Activated CD4-positive, CD25-positive, alpha-beta regulatory T cell (primary cell): Measurements from ENCODE around the gene MYLK.

Experiments
- DNase-seq, 4 experiments: peaks; one replicate each; lab custom pipeline; 2025; lab: John Stamatoyannopoulos, UW

Gene MYLK

DNA sequence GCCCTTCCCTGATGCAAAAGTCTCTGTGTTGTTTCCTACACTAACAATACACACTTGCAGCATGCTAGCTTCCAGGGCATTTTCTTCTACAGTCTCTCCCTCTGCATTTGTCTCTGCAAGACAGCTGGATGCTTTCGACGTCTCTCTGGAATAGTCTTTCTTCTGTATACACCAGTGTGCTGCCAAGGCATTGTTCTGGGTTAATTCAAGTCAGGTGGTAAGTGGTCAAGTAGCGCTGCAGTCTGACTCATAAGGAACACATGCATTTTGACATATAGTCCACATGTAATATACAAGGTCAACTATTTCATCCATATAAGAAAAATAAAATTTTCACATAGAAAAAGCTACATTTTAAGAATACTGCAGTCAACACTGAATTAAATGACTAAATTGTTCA lies 92.7 kb downstream of the MYLK start:
- DNase-seq: no peak

DNA sequence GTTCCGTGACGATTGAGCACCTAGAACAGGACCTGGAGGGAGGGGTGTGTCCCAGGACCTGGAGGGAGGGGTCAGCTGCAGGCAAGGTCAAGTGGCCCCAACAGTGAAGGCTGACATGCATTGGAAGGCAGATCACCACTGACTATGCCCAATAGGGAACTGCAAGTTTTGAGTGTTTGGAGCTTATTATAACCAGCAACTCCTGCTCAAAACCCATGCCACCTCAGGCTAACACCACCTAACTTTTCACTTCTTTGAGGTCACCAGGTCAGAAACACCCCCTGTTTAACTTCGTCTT lies 93.1 kb downstream of the MYLK start:
- no peak for DNase-seq

DNA sequence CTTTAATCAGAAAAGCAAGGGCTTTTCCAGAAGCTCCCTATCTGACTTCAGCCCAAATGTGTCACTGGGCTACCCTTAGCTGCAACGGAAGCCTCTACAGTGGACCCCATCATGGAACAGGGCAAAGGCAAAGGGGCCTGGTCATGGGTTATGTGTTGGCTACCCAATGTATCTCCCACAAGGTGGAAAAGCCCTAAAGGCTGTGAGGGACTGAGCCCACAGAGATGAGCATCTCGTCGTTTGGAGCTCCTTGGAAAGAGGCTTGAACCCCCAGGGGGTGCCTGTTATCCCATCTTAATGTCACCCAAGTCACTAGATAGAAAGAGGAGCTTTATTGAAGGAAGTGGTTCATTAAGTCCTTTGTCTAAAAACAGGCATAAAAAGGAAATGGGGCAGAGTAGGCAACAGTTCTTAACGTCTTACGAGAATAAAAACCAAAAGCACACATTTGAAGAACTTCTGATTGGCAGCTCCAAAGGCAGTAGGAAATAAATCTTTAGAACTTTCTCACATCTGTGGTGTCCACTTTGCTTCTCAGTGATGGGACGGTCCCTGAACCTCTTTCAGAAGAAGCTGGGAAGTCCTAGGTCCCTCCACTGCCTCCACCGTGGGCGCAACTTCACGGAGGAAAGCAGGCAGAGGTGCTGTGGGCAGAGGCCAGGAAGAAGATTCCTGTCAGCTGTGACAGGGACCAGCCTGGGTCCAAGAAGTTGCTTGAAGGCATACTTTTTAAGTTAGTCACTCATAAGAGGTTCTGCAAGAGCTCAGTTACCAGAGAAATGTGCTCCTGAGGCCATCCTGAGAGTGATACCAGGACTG lies 93.7 kb downstream of the MYLK start:
- no peak for DNase-seq

DNA sequence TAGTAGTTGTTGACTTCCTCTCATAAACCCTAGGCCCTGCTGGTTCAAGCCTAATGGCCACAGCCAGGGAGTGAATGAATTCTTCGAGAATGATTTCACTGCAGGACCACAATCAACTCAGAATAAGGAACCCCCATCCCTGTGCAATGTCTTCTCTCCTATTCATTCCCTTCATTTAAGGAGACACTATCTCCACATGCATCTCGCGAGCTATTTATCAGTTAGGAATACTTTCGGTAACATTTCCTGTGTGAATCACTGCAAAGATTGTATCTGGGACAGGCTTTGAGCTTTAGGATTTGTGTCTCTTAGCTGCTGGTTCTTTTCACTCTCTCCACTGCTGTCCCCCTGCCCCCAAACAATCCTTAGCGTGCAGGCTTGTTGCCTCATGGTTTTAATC lies 94.4 kb downstream of the MYLK start:
- no peak for DNase-seq

DNA sequence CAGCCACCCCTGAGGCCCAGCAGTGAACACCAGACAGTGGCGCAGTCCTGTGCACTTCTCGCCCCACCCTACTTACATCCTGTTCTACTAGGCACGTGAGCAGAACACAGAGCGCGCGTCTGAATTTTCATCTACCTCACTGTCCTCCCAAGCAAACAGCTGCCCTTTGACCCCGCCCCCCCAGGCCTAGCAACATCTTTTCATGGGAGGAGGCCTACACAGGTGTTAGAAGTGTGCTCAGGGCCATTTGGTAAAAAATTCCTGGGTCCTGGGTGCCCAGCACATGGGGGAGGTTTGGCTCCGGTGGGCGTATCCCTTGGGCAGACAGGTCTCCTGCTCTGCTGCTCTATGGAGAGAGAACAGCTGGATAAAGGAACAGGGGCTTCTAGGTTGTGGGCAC lies 95.0 kb downstream of the MYLK start:
- DNase-seq: no peak

DNA sequence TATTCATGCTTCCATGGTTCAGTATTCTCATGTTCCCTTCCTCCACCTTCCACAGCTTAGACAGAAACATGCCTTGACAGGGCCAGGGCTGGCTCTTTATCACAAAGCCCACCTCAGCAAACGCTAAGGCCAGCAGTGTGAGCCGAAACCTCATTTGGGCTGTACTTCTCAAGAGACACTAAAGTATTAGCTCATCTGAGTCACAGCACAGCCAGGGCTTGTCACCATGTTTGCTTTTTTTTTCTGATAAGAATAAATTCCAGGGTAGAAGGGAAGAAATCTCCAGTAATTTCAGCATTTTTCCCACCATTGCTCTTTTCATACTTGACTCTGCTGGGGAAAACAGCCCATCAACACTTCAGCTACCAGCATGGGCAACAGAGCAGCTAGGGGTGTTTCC lies 95.4 kb downstream of the MYLK start:
- DNase-seq: no peak

DNA sequence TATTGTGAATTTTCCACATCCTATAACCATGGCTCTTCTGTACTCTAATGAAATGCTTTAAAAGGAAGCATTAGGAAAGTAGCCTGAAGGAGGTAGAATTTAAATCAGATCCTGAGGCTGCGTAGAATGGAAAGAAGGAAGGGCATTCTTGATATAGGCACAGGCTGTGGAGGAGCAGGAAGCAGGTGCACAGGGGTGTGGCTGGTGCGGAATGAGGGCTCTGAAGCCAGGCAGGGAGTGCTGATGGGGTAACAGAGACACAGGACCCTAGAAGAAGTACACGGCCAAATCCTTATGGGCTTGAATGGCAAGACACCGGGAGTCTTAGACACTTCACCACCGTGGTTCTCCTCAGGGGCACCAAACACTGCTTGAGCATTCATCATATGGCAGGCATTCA lies 97.0 kb downstream of the MYLK start:
- no peak for DNase-seq

DNA sequence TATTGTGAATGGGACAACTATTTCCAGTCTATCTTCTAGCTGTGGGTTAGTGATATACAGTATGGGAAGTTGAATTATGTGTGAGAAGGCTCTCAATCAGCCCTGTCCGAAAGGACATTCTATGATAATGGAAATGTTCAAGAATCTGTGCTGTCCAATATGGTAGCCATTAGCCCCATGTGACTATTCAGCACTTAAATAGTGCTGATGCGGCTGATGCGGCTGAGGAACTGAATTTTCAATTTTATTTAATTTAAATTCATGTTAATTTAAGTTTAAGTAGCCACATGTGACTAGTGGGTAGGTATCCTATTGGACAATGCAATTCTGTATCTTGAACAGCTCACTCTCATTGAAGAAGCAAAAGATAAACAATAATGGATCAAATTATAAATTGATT lies 98.5 kb downstream of the MYLK start:
- DNase-seq: no peak

DNA sequence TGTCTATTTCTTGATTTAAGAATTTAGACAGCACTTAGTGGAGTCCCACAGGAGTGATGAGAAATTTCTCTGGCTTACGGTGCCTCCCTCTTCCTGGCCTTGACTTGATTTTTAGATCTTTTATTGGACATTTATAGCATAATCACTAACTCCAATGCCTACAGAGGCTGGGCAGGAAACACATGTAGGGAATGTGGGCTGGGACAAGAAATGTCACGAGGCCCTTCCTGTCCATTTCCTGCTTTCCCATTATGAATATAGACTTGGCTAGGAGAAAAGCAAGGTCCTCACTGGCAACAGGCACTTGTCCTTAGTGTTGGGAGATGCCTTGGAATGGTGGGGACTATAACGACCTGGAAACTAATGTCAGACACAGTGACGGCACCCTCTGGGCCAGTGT lies 100.3 kb downstream of the MYLK start:
- no peak for DNase-seq

DNA sequence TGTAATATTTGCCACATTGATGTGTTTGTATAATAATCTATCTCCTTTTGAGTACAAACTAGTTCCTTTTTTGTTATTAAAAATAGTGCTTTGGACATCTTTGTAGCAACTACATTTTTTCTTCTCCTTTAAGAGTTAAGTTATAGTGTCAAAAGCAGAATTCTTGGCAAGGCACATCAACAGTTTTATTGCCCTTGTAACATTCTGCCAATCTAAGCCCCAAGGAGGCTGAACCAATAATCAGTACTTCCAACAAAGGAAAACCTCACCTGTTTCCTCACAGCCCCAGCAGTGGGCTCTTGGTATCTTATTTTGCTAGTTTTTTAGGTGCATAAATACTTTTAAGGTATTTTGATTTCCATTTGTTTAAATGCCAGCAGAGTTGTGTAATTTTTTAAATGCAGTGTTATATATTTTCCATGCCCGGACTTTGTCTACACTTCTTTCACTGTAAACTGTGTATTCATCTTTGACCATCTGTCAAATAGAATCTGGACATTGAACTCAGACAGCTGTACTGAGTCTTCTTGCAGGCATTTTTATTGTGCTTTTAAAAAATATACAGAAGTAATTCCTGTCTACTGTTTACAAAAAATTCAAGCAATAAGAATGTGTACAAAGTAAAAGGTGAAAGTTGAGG lies 101.0 kb downstream of the MYLK start:
- DNase-seq: no peak

DNA sequence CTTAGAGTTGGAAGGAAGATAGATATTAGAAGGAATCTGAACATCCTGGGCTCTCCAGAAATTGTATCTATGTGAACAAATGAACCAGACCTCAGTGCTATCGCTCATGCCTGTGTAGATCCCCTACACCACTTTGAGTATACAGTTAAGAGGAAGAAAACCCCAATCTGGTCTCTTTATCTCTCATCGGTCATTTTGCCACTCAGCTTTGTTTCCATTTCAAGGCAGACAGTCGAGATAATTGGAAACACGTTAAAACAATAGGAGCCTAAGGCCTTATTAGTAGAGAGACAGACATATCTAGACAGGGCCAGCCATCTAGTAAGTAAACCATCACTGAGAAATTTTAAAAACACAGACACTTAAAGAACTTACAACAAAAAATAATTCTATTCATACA lies 101.6 kb downstream of the MYLK start:
- DNase-seq: no peak

DNA sequence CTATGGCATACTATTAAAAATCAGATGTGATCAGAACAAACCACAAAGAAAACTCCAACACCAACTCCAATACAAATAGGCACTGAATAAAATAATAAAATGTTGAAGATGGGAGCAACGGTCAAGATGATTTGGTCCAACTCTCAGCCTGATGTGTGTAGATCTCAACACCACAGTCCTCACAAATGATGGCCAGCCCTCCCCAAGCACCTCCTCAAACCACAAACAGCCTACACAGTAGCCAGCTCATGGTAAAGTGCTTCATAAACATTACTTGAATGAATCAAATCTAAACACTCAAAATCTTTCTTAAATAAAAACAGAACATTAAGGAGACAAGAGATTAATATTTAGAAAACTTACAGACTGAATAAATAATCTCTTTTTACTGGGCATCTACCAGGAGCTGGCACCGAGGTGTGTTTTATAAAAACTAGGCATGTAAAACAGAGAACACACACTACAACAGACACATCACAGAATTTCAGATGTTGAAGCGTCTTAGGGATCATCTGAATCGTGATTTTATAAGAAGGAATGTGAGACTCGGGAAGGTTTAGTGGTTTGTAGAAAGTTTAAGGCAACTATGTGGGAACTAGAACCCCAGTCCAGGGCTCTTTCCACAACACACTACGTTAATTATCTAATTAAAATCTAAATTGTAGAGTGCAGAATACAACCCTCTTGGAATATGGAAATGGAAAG lies 102.4 kb downstream of the MYLK start:
- DNase-seq: no peak

DNA sequence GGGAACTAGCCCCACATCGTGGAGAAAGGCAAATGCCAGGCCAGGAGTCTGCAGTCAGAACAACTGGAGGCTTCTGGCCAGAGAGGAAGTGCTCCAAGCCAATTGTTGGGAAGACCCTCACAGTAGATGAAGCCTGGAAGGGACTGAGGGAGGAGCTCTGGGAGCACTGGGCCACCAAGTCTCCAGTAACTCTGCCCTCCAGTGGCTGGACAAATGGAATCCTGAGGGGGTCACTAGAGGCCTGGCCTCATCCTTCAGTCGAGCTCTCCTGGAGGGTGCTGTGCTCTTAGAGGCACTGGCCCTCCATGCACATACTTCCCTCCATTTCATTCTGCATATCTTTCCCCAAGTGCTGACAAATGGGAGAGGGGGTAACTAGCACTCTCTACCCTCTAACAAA lies 103.0 kb downstream of the MYLK start:
- no peak for DNase-seq

DNA sequence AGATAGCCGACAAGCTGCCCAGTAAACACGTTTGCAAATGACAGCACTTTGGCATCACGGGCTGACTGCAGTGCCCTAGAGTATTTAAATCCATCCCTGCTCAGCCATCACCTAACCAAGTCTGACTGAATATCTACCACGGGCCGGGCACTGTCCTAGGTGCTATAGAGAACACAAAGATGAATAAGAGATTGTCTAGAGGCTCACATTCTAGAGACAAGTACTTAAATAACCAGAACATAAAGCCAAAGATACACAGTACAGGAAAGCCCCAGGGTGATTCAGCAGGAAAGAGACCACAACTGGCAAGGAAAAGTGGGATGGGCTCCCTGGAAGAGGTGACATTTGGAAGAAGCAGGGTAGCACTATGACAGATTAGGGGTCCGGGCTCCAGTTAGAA lies 103.5 kb downstream of the MYLK start:
- DNase-seq: no peak

DNA sequence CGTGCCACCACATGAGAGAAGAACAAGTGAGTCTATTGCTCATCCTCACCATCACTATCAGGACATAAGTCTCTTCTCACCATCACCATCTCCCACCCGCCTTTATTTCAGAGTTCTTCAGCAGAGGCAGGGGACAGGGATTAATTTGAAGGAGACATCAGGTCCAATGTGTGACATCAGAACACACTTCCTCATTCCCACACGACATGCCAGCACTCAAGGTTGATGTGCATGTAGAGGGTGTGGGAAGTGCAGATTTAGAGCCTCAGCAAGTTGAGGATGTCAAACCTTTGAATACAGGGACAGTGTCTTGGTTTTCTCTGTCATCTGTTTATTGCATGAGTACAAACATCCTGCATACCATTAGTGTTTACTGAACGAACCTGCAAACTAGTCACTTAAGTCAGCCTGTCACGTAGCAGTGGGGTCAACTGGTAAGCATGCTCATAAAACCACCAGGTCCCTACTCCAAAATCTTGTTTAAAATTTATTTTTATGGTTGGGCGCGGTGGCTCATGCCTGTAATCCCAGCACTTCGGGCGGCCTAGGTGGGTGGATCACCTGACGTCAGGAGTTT lies 104.4 kb downstream of the MYLK start:
- no peak for DNase-seq

DNA sequence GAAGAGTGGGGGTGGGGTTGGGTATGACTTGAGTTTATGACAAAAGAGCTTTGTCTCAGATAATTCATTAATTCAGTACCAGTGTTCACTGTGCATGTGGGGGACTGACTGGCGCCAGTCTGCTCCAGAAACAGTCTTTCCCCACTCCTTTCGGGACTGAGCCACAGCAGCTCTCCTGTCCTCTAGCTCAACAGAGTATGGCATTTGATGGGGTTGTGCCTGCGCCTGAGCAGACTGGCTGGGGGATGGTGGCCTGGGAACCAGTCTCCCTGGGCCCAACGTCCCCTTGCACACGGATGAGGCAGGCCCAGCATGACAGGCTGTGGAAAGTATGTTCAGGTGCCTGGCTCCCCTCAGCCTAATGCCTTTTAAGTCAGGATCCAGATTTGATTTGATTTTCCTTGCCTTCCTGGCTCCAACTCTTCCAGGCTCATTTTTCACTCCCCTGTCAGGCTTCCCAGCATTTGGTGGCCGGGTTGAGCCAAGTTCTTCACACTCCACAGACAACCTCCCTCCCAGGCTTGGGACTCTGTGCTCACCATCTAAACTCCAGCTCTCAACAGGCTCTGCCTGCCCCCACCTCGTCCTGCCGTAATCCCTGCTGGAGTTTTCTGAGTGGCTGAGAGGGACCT lies 105.0 kb downstream of the MYLK start:
- no peak for DNase-seq

DNA sequence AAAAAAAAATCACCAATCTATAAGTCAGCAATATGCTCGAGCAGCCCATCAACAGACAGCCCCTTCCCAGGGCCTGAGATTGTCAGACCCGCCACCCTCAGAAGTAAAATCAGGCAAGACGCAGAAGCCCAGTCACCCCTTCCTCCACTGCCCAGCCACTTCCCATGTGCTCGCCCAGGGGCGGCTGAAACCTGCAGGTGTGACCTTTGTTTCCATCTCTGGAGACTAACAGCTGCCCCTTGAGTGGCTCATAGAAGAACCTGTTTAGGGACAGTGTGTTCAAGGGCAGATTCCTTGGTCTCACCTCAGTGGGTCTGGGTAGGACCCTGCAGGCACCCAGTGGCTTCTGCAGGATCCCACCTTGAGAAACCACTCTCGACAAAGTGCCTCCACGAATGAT lies 105.6 kb downstream of the MYLK start:
- no peak for DNase-seq

DNA sequence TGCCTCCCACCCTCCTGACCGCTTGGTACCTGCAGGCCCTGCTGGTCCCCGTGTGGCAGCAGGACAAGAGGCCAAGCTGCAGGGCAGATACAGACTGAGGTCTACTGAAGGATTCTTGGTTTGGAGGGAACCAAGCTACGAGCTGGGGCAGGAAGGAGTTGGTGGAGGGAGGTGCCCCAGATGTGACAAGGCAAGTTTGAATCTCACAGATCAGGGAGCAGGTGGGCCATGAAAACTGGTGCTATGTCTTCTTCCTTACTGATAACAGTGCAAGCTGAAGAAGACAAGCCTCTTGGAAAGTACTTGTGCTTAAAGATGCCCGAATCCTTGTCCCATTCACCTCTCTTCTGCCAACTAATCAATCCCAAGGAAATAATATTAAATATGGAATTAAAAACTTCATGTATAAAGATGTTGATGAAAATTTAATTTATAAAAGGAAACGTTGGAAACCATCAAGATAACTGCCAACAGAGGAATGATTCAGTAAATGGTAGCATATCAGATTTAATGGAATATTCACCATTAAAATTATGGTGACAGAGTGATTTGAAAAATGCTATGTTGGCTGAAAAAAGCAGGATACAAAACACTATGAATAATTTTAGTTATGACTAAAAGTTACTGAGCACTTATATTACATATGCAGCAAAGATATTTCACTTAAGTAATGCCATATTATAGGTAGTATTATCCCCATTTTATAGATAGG lies 107.9 kb downstream of the MYLK start:
- no peak for DNase-seq

DNA sequence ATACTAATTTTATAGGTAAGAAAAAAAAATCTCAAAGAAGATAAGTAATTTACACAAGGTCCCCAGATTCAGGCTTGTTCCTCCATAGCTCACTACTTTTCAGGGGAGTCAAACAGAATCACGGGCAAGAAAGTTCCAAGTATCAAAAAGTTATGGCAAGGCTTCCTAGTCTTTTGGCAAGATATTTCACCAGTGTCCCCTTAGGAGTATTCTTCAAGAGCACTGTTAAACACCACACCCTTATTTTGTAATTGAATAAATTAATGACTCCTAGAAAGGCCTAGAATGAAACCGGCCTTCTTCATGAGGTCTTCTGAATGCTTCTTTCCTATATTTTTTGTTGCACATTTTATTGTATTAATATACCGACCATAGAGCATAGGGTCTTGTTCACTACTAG lies 109.7 kb downstream of the MYLK start:
- no peak for DNase-seq

DNA sequence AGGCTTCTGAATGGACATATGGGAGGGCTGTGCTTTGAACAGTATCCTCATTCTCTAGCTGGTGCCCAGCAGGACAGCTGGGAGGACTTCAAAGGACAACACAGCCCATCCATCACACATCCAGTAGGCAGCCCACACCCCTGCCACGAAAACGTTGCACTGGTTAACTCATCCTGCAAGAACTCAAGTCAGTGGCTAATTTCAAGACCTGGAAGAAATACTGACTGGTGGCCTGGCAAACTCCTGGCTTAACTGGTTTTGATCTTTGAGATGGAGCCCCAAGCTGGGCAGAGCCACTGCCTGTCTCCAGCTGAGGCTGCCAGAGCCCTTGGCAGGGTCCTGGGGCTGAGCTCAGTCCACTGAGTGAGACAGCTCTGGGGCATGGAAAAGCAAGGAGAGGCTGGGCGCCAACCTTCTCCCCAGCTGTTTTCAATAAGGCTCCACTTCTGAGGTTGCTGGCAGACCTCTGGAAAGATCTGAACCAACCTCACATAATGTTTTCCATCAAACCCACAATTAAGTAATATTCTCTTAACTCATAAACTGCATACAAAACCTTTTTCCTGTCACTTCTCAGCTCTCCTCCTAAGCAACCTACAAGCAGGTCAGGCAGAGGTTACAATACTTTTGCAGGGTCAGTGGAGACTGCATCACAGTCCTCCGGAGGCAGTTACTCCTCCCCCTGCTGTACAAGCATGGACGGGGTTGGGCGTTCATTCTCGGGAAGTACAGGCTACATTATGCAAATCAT lies 110.3 kb downstream of the MYLK start:
- DNase-seq: no peak

DNA sequence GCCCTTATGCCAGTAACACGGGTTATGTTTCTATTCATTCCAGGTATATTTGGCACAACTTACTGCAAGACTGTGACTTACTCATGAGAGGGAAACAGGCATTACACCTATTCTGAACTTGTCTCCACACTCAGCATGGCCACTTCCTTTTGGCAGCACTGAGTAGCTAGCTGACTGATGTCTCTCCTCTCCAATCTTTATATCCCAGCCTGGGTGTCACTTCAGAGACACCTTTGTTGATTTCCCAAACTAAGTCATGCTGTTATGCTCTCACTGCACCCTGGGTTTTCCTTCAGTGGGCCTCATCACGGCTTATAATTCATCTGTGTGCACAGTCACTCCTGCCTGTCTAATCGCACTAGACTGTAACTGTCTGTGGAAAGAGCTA lies 114.8 kb downstream of the MYLK start:
- DNase-seq: no peak
